Ovary (tissue), 9 donors: ENCODE measurements around the gene GANAB. TPM values are rescaled to one million over a fixed set of nuclear protein-coding genes. Genes with fewer than 3 reads are reported as not detected.
"Not testable (repeated sequence)": the region's sequence is repeated elsewhere in the genome, so short reads cannot be mapped to it uniquely, and the experiment has no call there.

Source experiments
- DNase-seq, 5 donors: peaks; one replicate each; pipeline ENCODE4 v3.0.0-alpha.2; 2019 to 2020
- H3K27ac ChIP-seq, 2 donors: fragments of 200-600 bp; one replicate each; pipeline versions ENCODE4 v1.5.1 to v1.8.0; 2019 to 2022
- H3K27me3 ChIP-seq: fragments of 200-600 bp; one replicate; pipeline ENCODE4 v1.8.0; 2022
- H3K36me3 ChIP-seq: fragments of 200-600 bp; sonication (generic); one replicate; pipeline ENCODE4 v1.5.1; 2019
- H3K4me1 ChIP-seq: one replicate; pipeline ENCODE4 v1.8.1; 2013; ENCODE audit warnings: mild to moderate bottlenecking, moderate library complexity; ENCODE audit not compliant: insufficient read depth
- H3K4me3 ChIP-seq: fragments of 200-600 bp; sonication (generic); one replicate; pipeline ENCODE4 v1.5.1; 2017
- H3K9me3 ChIP-seq, 2 donors: fragments of 200-600 bp in 1 of 2; sonication (generic) in 1 of 2; one replicate each; pipeline versions ENCODE4 v1.5.1 to v1.8.1; 2013 to 2019; ENCODE audit warnings: mild to moderate bottlenecking in 1 of 2, moderate library complexity in 1 of 2
- CTCF ChIP-seq, 3 donors: fragments of 450-650 bp in 2 of 3; fragments of 200-600 bp in 1 of 3; IDR thresholded peaks; one replicate each; pipeline versions ENCODE4 v1.5.1 to v1.8.0; 2016 to 2022; ENCODE audit warnings: antibody characterized with exemption in 3 of 3, mild to moderate bottlenecking in 1 of 3
- EP300 ChIP-seq: sonication (generic); formaldehyde crosslinking; IDR thresholded peaks from one replicate; pipeline ENCODE4 v1.6.1; 2017; ENCODE audit warnings: antibody characterized with exemption
- POLR2A ChIP-seq: fragments of 450-650 bp; IDR thresholded peaks from one replicate; pipeline ENCODE4 v1.6.1; 2017; ENCODE audit warnings: antibody characterized with exemption, mild to moderate bottlenecking, moderate library complexity
- WGBS, 3 donors: extraction: QIAGEN DNeasy Blood & Tissue Kit in 1 of 3; methylation state at CpG; one replicate each; pipeline versions ENCODE4 v1.1.5 to v1.1.7; 2013 to 2017; 5-methylcytosine and 5-hydroxymethylcytosine counted together
- intact Hi-C, 4 donors: fragments of 100-400 bp; cut with DNase I; formaldehyde crosslinking; loops; one replicate each; pipeline versions ENCODE4 v1.11.0 to v1.15.1; 2022 to 2023
- polyA plus RNA-seq, 2 donors: library from polyadenylated mRNA; stranded (reverse); fragments of 200-250 nt in 1 of 2; fragments of 350-450 nt in 1 of 2; fragmentation: Illumina TruSeq in 1 of 2; extraction: RNeasy Lipid Tissue Mini Kit (QIAGEN cat#74804) in 1 of 2; gene quantifications; one replicate each; pipeline ENCODE4 v1.2.3, GENCODE V29; 2013 to 2014
- total RNA-seq, 7 donors: library from RNA; depleted of rRNA in 2 of 7; stranded (reverse); fragments of >200 nt in 2 of 7; fragmentation: NEBNext Ultra II Directional in 3 of 7; extraction: Animal tissue kit (Norgen Biotek cat#: 25700) in 3 of 7; gene quantifications; one replicate each; pipeline versions ENCODE4 v1.1.0 to v1.2.4, GENCODE V29; 2016 to 2023
- donor health status: DM: no; HTN: no; CAD: no; lungs with moderate emphysema.
- donor health status: DM: no; HTN: no; CAD: no.
- donor health status: Bipolar disorder and iron deficiency.
- donor health status: DM: yes; HTN: yes; CAD: no.
- donor health status: DM: no; HTN: no; CAD: no.
- donor health status: DM: yes; HTN: yes; CAD: no.

The GANAB gene
- total and polyA plus RNA-seq, 9 donors, result 91.4 to 280 (median 228) TPM

- Histone ChIP-seq H3K27me3 (no peaks in the 10 kb centered on the region), H3K27ac (no peak overlapping the region), H3K36me3 (no peaks in the 10 kb centered on the region), H3K9me3 (no peaks in the 10 kb centered on the region), H3K4me3 (no peak overlapping the region), H3K4me1 (peaks cover 3% of the 10 kb centered on the region)
- TF ChIP-seq CTCF (IDR thresholded peaks at IDR 0.05) (no peak), POLR2A (no peak), EP300 (no peak)
- WGBS, 3 donors, result 62 to 65% (median 63%) methylated on average over 18 of the region's 18 CpGs
- DNase-seq, result peak in 2 of 5 donors; percentile 14 to 29
- intact Hi-C loops, result no loop called here
Measured at GRCh38 chr11:62588966-62589637, 57.3 kb downstream of the GANAB start.

GRCh38 chr11:62585356-62585755 is 61.1 kb downstream of the GANAB start:
- H3K36me3 ChIP-seq, intact Hi-C loops: not testable (repeated sequence)

GRCh38 chr11:62581735-62582134 is 64.7 kb downstream of the GANAB start:
- H3K27ac ChIP-seq, H3K36me3 ChIP-seq, H3K4me3 ChIP-seq, DNase-seq, H3K4me1 ChIP-seq, intact Hi-C loops, H3K27me3 ChIP-seq, H3K9me3 ChIP-seq: not testable (repeated sequence)
- 87 to 96% (median 94%) methylated on average over 4 of the region's 4 CpGs for WGBS, 3 donors

More at GRCh38 chr11:62585356-62585755, 61.1 kb downstream of the GANAB start:
- DNase-seq, result peak in 2 of 5 donors; percentile 6 to 8
- H3K4me1 ChIP-seq, H3K4me3 ChIP-seq, H3K27ac ChIP-seq, H3K9me3 ChIP-seq, H3K27me3 ChIP-seq: not testable (repeated sequence)
- 93 to 97% (median 96%) methylated on average over 7 of the region's 7 CpGs for WGBS, 3 donors

- H3K27ac ChIP-seq, result no peak overlapping the region
- intact Hi-C loops, result no loop called here
- H3K9me3 ChIP-seq, result no peaks in the 10 kb centered on the region
- no peaks in the 10 kb centered on the region for H3K4me1 ChIP-seq
- 74 to 78% (median 77%) methylated on average over 18 of the region's 18 CpGs for WGBS, 3 donors
- H3K36me3 ChIP-seq, result no peaks in the 10 kb centered on the region
- no peak overlapping the region for H3K4me3 ChIP-seq
- no peaks in the 10 kb centered on the region for H3K27me3 ChIP-seq
- DNase-seq, result peak in 1 of 5 donors; percentile 22
- TF ChIP-seq EP300 (no peak), POLR2A (no peak), CTCF (IDR thresholded peaks at IDR 0.05) (no peak)
Measured at GRCh38 chr11:62580959-62581715, 65.3 kb downstream of the GANAB start.

- no peaks in the 10 kb centered on the region for H3K36me3 ChIP-seq
- DNase-seq, result no peak
Measured at GRCh38 chr11:62579252-62579651, 67.2 kb downstream of the GANAB start.

More at GRCh38 chr11:62579252-62579651, 67.2 kb downstream of the GANAB start:
- no peak overlapping the region for H3K27ac ChIP-seq
- H3K4me1 ChIP-seq, result peaks cover 4% of the 10 kb centered on the region
- H3K9me3 ChIP-seq, result no peaks in the 10 kb centered on the region
- no peak overlapping the region for H3K4me3 ChIP-seq
- H3K27me3 ChIP-seq, result no peaks in the 10 kb centered on the region
- WGBS, 3 donors, result 88 to 93% (median 89%) methylated on average over 2 of the region's 2 CpGs
- intact Hi-C loops, result no loop called here
- no peak for TF ChIP-seq POLR2A
- no peak for TF ChIP-seq EP300
- no peak for TF ChIP-seq CTCF (IDR thresholded peaks at IDR 0.05)
